Stomach (tissue), 4 donors: ENCODE results near the gene CENPM.

Experiments used
- CTCF ChIP-seq, 7 experiments: fragments of 450-650 bp in 4 of 7; fragments of 200-600 bp in 3 of 7; sonication (generic) in 3 of 7; IDR thresholded peaks; one replicate each; pipeline ENCODE4 v1.5.1; 2016 to 2019; ENCODE audit warnings: antibody characterized with exemption in 7 of 7, control low read depth in 2 of 7, mild to moderate bottlenecking in 1 of 7
- EP300 ChIP-seq: sonication (generic); formaldehyde crosslinking; IDR thresholded peaks from one replicate; pipeline ENCODE4 v1.6.1; 2017; ENCODE audit warnings: antibody characterized with exemption
- POLR2A ChIP-seq, 4 donors: fragments of 450-650 bp; IDR thresholded peaks; one replicate each; pipeline ENCODE4 v1.6.1; 2016; ENCODE audit warnings: antibody characterized with exemption in 4 of 4, control low read depth in 2 of 4, mild to moderate bottlenecking in 1 of 4, moderate library complexity in 1 of 4
- POLR2AphosphoS5 ChIP-seq, 3 donors: sonication (generic); formaldehyde crosslinking; IDR thresholded peaks; one replicate each; pipeline ENCODE4 v1.6.1; 2016; ENCODE audit warnings: antibody characterized with exemption in 3 of 3

- TF ChIP-seq CTCF (IDR thresholded peaks at IDR 0.05) (no peak), EP300 (no peak), POLR2A (IDR thresholded peaks at IDR 0.05) (no peak), POLR2AphosphoS5 (IDR thresholded peaks at IDR 0.05) (no peak)
Observed at GRCh38 chr22:41920271-41920976, 26.5 kb downstream of the CENPM start.
